HepG2 (cell line): ENCODE measurements around the gene COG5. TPM values are rescaled to one million over a fixed set of nuclear protein-coding genes. Genes with fewer than 3 reads are reported as not detected.

Source experiments
- ATAC-seq: fragments of 200-7000 bp; cut with Tn5 transposase; 3 replicates; pipeline ENCODE4 v1.9.1; 2020; ENCODE audit warnings: mild to moderate bottlenecking, moderate library complexity
- BruUV-seq: library from RNA; stranded (reverse); fragments of 400-500 nt; replicated peaks from 2 replicates; lab custom pipeline; 2021; lab: Mats Ljungman, UMichigan
- CTCF ChIA-PET: fragments of 300-600 bp; formaldehyde crosslinking; extraction: SDS; loops from one replicate; lab custom pipeline; 2021; ENCODE audit warnings: low total read pairs, inconsistent platforms, low intra/inter-chr PET ratio; lab: Yijun Ruan, JAX
- POLR2A ChIA-PET: fragments of 350-600 bp; sonication (Branson Sonifier 250); formaldehyde crosslinking; loops from one replicate; lab custom pipeline; 2020; ENCODE audit warnings: antibody characterized with exemption, inconsistent platforms; lab: Yijun Ruan, JAX
- DNase-seq: peaks from one replicate; pipeline ENCODE4 v3.0.0-alpha.2; 2015; ENCODE audit warnings: low spot score
- FAIRE-seq: peaks from 3 replicates; lab custom pipeline; 2011; peaks lifted over from hg19 to GRCh38; lab: Jason Lieb, UNC
- H2AFZ ChIP-seq: one replicate; pipeline ENCODE4 v1.6.1; 2011; ENCODE audit warnings: low read length, inconsistent platforms
- H3K27ac ChIP-seq: fragments of 300-600 bp; 3 replicates; pipeline ENCODE4 v1.8.0; 2011; ENCODE audit warnings: mixed run types, mild to moderate bottlenecking, mixed read lengths, low read length, inconsistent platforms; ENCODE audit not compliant: insufficient read depth; ENCODE audit errors: extremely low read length
- H3K27me3 ChIP-seq, 2 experiments: fragments of 200-600 bp in 1 of 2; 2 replicates in 1 of 2; 3 replicates in 1 of 2; pipeline versions ENCODE4 v1.6.0 to v1.8.0; 2011; ENCODE audit warnings: low read length in 2 of 2, mild to moderate bottlenecking in 2 of 2, moderate library complexity in 2 of 2, inconsistent platforms in 1 of 2; ENCODE audit not compliant: insufficient read depth in 2 of 2, control insufficient read depth in 1 of 2
- H3K36me3 ChIP-seq, 2 experiments: fragments of 200-600 bp in 1 of 2; replicated peaks in 1 of 2; 2 replicates in 1 of 2; 3 replicates in 1 of 2; pipeline versions ENCODE4 v1.5.1 to v1.8.0; 2011; ENCODE audit warnings: low read length in 2 of 2, inconsistent platforms in 1 of 2; ENCODE audit not compliant: insufficient read depth in 2 of 2, control insufficient read depth in 1 of 2
- H3K4me1 ChIP-seq: 2 replicates; pipeline ENCODE4 v1.5.1; 2012; ENCODE audit warnings: low read length, inconsistent platforms; ENCODE audit not compliant: insufficient read depth
- H3K4me2 ChIP-seq: 2 replicates; pipeline ENCODE4 v1.6.0; 2011; ENCODE audit warnings: low read depth, low read length, inconsistent platforms
- H3K4me3 ChIP-seq, 3 experiments: fragments of 200-600 bp in 1 of 3; sonication (generic), shearing (Covaris generic) in 1 of 3; replicated peaks in 1 of 3; 2 replicates each; pipeline ENCODE4 v1.5.1; 2011 to 2016; ENCODE audit warnings: low read length in 3 of 3, inconsistent platforms in 2 of 3, low read depth in 2 of 3, mild to moderate bottlenecking in 2 of 3, control low read depth in 1 of 3, mixed read lengths in 1 of 3; ENCODE audit not compliant: insufficient read depth in 1 of 3
- H3K79me2 ChIP-seq: one replicate; pipeline ENCODE4 v1.6.1; 2011; ENCODE audit warnings: low read length, inconsistent platforms; ENCODE audit not compliant: insufficient read depth
- H3K9ac ChIP-seq: 2 replicates; pipeline ENCODE4 v1.6.0; 2011; ENCODE audit warnings: mild to moderate bottlenecking, low read depth, low read length, inconsistent platforms; ENCODE audit not compliant: insufficient read depth
- H3K9me3 ChIP-seq: 2 replicates; pipeline ENCODE4 v1.5.1; 2012; ENCODE audit warnings: mild to moderate bottlenecking, low read length
- H4K20me1 ChIP-seq: 2 replicates; pipeline ENCODE4 v1.6.0; 2011; ENCODE audit warnings: inconsistent platforms, mild to moderate bottlenecking, low read length, moderate library complexity; ENCODE audit not compliant: insufficient read depth
- ATM ChIP-seq: fragments of 450-650 bp; IDR thresholded peaks from 2 replicates; pipeline ENCODE4 v1.7.1; 2017; ENCODE audit warnings: mild to moderate bottlenecking, borderline replicate concordance
- DDIT3 ChIP-seq: sonication (generic); formaldehyde crosslinking; IDR thresholded peaks from 2 replicates; pipeline ENCODE4 v1.4.0; 2020; ENCODE audit warnings: mild to moderate bottlenecking, missing genetic modification reagents
- FLYWCH1 ChIP-seq: sonication (generic); formaldehyde crosslinking; IDR thresholded peaks from 2 replicates; pipeline ENCODE4 v1.8.1; 2023; ENCODE audit warnings: mild to moderate bottlenecking, missing genetic modification reagents
- FOXJ3 ChIP-seq: sonication (generic); formaldehyde crosslinking; IDR thresholded peaks from 2 replicates; pipeline ENCODE4 v1.4.0; 2020; ENCODE audit warnings: missing genetic modification reagents, mild to moderate bottlenecking, borderline replicate concordance
- HNF4G ChIP-seq, 2 experiments: sonication (generic) in 1 of 2; formaldehyde crosslinking in 1 of 2; IDR thresholded peaks; 2 replicates each; pipeline versions ENCODE4 v1.4.0 to v1.6.1; 2011 to 2020; ENCODE audit warnings: borderline replicate concordance in 2 of 2, low read depth in 2 of 2, mild to moderate bottlenecking in 2 of 2, low read length in 1 of 2, missing genetic modification reagents in 1 of 2, moderate library complexity in 1 of 2
- KDM5A ChIP-seq: fragments of 200-600 bp; sonication (generic); IDR thresholded peaks from 2 replicates; pipeline ENCODE4 v1.7.0; 2018; ENCODE audit warnings: antibody characterized with exemption, mild to moderate bottlenecking, low read length, borderline replicate concordance
- NFYC ChIP-seq: IDR thresholded peaks from 2 replicates; pipeline ENCODE4 v1.6.1; 2016; ENCODE audit warnings: missing genetic modification reagents, missing compliant biosample characterization
- RBFOX2 ChIP-seq: fragments of 200-400 bp; formaldehyde crosslinking; IDR thresholded peaks from 2 replicates; pipeline ENCODE4 v1.6.1; 2017; ENCODE audit warnings: low read depth, mild to moderate bottlenecking, low read length
- RELA ChIP-seq: sonication (generic); formaldehyde crosslinking; IDR thresholded peaks from 2 replicates; pipeline ENCODE4 v1.4.0; 2020; ENCODE audit warnings: missing genetic modification reagents
- RXRB ChIP-seq: IDR thresholded peaks from 2 replicates; pipeline ENCODE4 v1.6.1; 2016; ENCODE audit warnings: borderline replicate concordance, missing genetic modification reagents, missing compliant biosample characterization
- SMARCC2 ChIP-seq: fragments of 450-650 bp; IDR thresholded peaks from 2 replicates; pipeline ENCODE4 v1.6.1; 2017; ENCODE audit warnings: antibody characterized with exemption, mild to moderate bottlenecking
- SNAI1 ChIP-seq: sonication (generic); formaldehyde crosslinking; IDR thresholded peaks from 2 replicates; pipeline ENCODE4 v1.5.0; 2020; ENCODE audit warnings: mild to moderate bottlenecking, missing genetic modification reagents, borderline replicate concordance
- SUZ12 ChIP-seq: fragments of 150-350 bp; IDR thresholded peaks from 2 replicates; pipeline ENCODE4 v1.6.1; 2014; ENCODE audit warnings: low read depth, low read length
- ZNF205 ChIP-seq: IDR thresholded peaks from 2 replicates; pipeline ENCODE4 v1.6.1; 2018; ENCODE audit warnings: missing biosample characterization, missing genetic modification reagents
- ZNF3 ChIP-seq: IDR thresholded peaks from 2 replicates; pipeline ENCODE4 v1.7.0; 2017; ENCODE audit warnings: inconsistent platforms
- ZNF562 ChIP-seq: sonication (generic); formaldehyde crosslinking; IDR thresholded peaks from 2 replicates; pipeline ENCODE4 v1.8.0; 2022; ENCODE audit warnings: missing genetic modification reagents, borderline replicate concordance
- ZNF569 ChIP-seq: sonication (generic); formaldehyde crosslinking; IDR thresholded peaks from 2 replicates; pipeline ENCODE4 v1.5.0; 2020; ENCODE audit warnings: mild to moderate bottlenecking, missing genetic modification reagents, moderate library complexity, borderline replicate concordance
- ZNF652 ChIP-seq: IDR thresholded peaks from 2 replicates; pipeline ENCODE4 v1.6.1; 2016; ENCODE audit warnings: low read depth, borderline replicate concordance
- ZNF788 ChIP-seq: sonication (generic); formaldehyde crosslinking; IDR thresholded peaks from 2 replicates; pipeline ENCODE4 v1.5.0; 2020; ENCODE audit warnings: mild to moderate bottlenecking, missing genetic modification reagents, borderline replicate concordance
- WGBS: methylation state at CpG from one replicate; pipeline ENCODE4 v1.1.6; 2017; ENCODE audit warnings: low lambda C conversion rate; 5-methylcytosine and 5-hydroxymethylcytosine counted together
- in situ Hi-C: cut with HindIII; loops from 2 replicates; pipeline ENCODE4 v1.10.0; 2017; ENCODE audit warnings: low pct_unique_long_range_greater_than_20kb; ENCODE audit not compliant: extremely low pct_ligation_motif_present
- intact Hi-C: fragments of 100-400 bp; cut with micrococcal nuclease; formaldehyde crosslinking; loops from one replicate; pipeline ENCODE4 v1.10.0; 2022; ENCODE audit not compliant: unreplicated experiment
- polyA plus RNA-seq, 8 experiments: library from polyadenylated mRNA; depleted of rRNA in 3 of 8; stranded (reverse) in 7 of 8; unstranded in 1 of 8; fragments of >200 nt; fragmentation: Illumina TruSeq in 4 of 8; extraction: Trizol in 4 of 8; gene quantifications; 2 replicates each; pipeline versions ENCODE4 v1.2.1 to v1.2.3, GENCODE V29; 2011 to 2016; ENCODE audit warnings: low read depth in 4 of 8, missing spikeins in 1 of 8, mixed read lengths in 1 of 8; ENCODE audit not compliant: insufficient read depth in 1 of 8
- total RNA-seq, 5 experiments: library from RNA; depleted of rRNA; stranded (reverse); fragments of >200 nt; fragmentation: Illumina TruSeq; extraction: Trizol; gene quantifications; 2 replicates each; pipeline ENCODE4 v1.2.3, GENCODE V29; 2016; ENCODE audit warnings: low read depth in 1 of 5

COG5 gene
- total and polyA plus RNA-seq, 2 of the 13 experiments (the other 11 are each of a cell fraction or from before 2014, with no cell fraction given) = 20.4 to 31.3 TPM

- FAIRE-seq (no peak), ATAC-seq (no peak), DNase-seq (no peak)
- in situ Hi-C loops = no loop called here
- Histone ChIP-seq H4K20me1 (no peaks in the 10 kb centered on the region), H3K36me3 (peaks cover 8 to 30% of the 10 kb centered on the region in 2 experiments), H3K4me3 (no peak overlapping the region), H3K4me2 (no peak overlapping the region), H3K27me3 (no peaks in the 10 kb centered on the region), H3K27ac (no peak overlapping the region), H3K4me1 (no peaks in the 10 kb centered on the region), H3K9ac (no peak overlapping the region), H3K9me3 (no peaks in the 10 kb centered on the region), H3K79me2 (no peaks in the 10 kb centered on the region), H2AFZ (no peak overlapping the region)
- ChIA-PET CTCF (no interaction called here), POLR2A (no interaction called here)
- no TSS peak for BruUV-seq
- intact Hi-C loops = no loop called here
- TF ChIP-seq SNAI1 (CRISPR knock-in tag) = no peak
- TF ChIP-seq RELA (CRISPR knock-in tag) = no peak
- 100% methylated on average over 2 of the region's 9 CpGs for WGBS
Measured at GRCh38 chr7:107359520-107360316, 204.0 kb downstream of the COG5 start.

DNA sequence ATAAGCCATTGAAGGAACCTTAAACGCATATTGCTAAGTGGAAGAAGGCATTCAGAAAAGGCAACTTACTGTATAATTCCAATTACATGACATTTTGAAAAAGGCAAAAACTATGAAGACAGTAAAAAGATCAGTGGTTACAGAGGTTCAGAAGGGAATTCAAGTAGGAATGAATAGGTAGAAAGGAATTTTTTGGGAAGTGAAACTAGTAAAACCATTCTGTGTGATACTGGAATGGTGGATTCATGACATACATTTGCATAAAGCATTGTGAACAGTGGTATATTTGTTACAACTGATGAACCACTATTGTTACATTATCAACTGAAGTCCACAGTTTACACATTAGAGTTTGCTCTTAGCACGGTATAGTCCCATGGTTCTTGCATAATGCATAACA, 208.1 kb downstream of the COG5 start:
- no peaks in the 10 kb centered on the region for H3K4me1 ChIP-seq
- H3K4me2 ChIP-seq = no peak overlapping the region
- H3K4me3 ChIP-seq = no peak overlapping the region
- H3K9ac ChIP-seq = no peak overlapping the region
- 97% methylated on average over 2 of the region's 2 CpGs for WGBS
- BruUV-seq = no TSS peak
- POLR2A ChIA-PET = no interaction called here
- H3K9me3 ChIP-seq = no peaks in the 10 kb centered on the region
- peaks cover 6 to 20% of the 10 kb centered on the region in 2 experiments for H3K36me3 ChIP-seq
- H3K27ac ChIP-seq = no peak overlapping the region
- ATAC-seq (no peak), DNase-seq (no peak), FAIRE-seq (no peak)
- H3K27me3 ChIP-seq = no peaks in the 10 kb centered on the region
- intact Hi-C loops = no loop called here
- CTCF ChIA-PET = no interaction called here
- H4K20me1 ChIP-seq = no peaks in the 10 kb centered on the region
- H2AFZ ChIP-seq = no peak overlapping the region
- in situ Hi-C loops = no loop called here
- no peaks in the 10 kb centered on the region for H3K79me2 ChIP-seq
- TF ChIP-seq ZNF788 = no peak
- TF ChIP-seq FLYWCH1 (CRISPR knock-in tag) = no peak
- no peak for TF ChIP-seq ZNF3
- no peak for TF ChIP-seq ATM
- no peak for TF ChIP-seq ZNF562 (CRISPR knock-in tag)
- TF ChIP-seq NFYC (CRISPR knock-in tag) = no peak
- TF ChIP-seq DDIT3 (CRISPR knock-in tag) = no peak
- no peak for TF ChIP-seq SUZ12
- no peak for TF ChIP-seq ZNF205 (CRISPR knock-in tag)
- no peak for TF ChIP-seq SMARCC2
- no peak for TF ChIP-seq RXRB (CRISPR knock-in tag)
- no peak for TF ChIP-seq HNF4G (IDR thresholded peaks at IDR 0.05; ENCODE audit: borderline replicate concordance, low read depth, low read length)
- no peak for TF ChIP-seq HNF4G (CRISPR knock-in tag; IDR thresholded peaks at IDR 0.05; ENCODE audit: borderline replicate concordance, low read depth)
- no peak for TF ChIP-seq ZNF652 (CRISPR knock-in tag)
- no peak for TF ChIP-seq FOXJ3 (CRISPR knock-in tag)
- no peak for TF ChIP-seq ZNF569 (CRISPR knock-in tag)
- TF ChIP-seq RBFOX2 = no peak
- no peak for TF ChIP-seq KDM5A
